ENCODE measurements around the gene ATXN3.

ATXN3 gene

GRCh38 chr14:92106143-92106926 lies at the start of gene ATXN3:
Gene ATXN3 (minus strand): TSS chr14:92106582. CDS start chr14:92106552, 30 bp downstream.
- peak; percentile 33 for DNase-seq

- DNase-seq = no peak
Measured at GRCh38 chr14:92154283-92154942, 48.0 kb upstream of the ATXN3 start.

DNA sequence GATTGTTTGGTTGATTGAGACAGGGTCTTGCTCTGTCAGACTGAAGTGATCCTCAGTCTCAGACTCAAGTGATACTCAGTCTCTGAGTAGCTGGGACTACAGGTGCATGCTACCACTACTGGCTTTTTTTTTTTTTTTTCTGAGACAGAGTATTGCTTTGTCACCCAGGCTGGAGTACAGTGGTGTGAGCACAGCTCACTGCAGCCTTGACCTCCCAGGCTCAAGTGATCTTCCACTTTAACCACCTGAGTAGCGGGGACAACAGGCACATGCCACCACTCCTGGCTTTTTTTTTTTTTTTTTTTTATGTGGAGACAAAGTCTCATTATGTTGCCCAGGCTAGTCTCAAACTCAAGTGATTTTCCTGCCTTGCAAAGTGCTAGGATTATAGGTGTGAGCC lies 47.2 kb upstream of the ATXN3 start:
- no peak for DNase-seq

GRCh38 chr14:92144708-92145107 lies 38.3 kb upstream of the ATXN3 start:
- DNase-seq = no peak

DNA sequence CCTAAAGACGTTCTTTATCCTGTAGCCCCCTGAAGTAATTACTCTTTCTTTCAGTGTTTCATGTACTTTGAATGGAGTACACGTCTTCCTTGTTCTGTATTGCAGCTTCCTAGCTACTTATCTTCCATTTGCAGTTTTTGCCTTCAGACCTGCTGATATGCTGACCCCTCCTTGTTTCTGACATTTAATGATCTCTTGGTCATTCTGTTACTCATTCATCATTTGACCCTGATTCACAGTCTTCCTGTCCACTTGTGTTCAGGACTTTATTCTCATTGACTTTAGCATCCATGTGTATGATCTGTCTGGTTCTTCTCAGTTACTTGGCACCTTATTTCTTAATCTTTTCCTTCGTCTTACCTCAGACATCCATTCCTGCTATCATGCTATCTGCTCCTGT lies 37.6 kb upstream of the ATXN3 start:
- no peak for DNase-seq

- DNase-seq = no peak
Measured at GRCh38 chr14:92143309-92143708, 36.9 kb upstream of the ATXN3 start.

DNA sequence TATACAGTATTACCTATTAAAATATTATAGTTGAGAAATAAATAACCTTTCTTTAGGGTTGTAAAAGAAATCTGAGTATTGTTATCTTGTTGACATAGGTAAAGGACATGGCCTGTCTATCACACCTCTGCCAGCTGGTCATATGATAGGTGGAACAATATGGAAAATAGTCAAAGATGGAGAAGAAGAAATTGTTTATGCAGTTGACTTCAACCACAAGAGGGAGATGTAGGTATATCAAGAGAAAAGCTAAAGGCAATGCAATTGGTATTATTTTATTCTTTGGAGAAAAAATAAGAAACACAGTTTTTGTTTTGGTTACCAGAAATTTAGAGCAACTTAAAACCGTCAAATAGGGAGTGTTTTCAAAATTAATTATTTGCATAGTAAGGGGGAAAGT lies 28.9 kb upstream of the ATXN3 start:
- DNase-seq = no peak

- DNase-seq = no peak
Measured at GRCh38 chr14:92134456-92134855, 28.1 kb upstream of the ATXN3 start.

- no peak for DNase-seq
Measured at GRCh38 chr14:92122761-92123160, 16.4 kb upstream of the ATXN3 start.

- DNase-seq = no peak
Measured at GRCh38 chr14:92122351-92122677, 15.9 kb upstream of the ATXN3 start.

GRCh38 chr14:92121670-92122350 lies 15.4 kb upstream of the ATXN3 start, which contains the start of the genes CPSF2 and NDUFB1:
Gene CPSF2 (plus strand): TSS chr14:92121969. CDS start chr14:92130985, 9,016 bp downstream.
Gene NDUFB1 (minus strand): TSS chr14:92121706. CDS start chr14:92117637, 4,069 bp downstream.
- peak; percentile 12 for DNase-seq

- no peak for DNase-seq
Measured at GRCh38 chr14:92121207-92121669, 14.9 kb upstream of the ATXN3 start.

- no peak for DNase-seq
Measured at GRCh38 chr14:92109490-92109889, 3.1 kb upstream of the ATXN3 start.

DNA sequence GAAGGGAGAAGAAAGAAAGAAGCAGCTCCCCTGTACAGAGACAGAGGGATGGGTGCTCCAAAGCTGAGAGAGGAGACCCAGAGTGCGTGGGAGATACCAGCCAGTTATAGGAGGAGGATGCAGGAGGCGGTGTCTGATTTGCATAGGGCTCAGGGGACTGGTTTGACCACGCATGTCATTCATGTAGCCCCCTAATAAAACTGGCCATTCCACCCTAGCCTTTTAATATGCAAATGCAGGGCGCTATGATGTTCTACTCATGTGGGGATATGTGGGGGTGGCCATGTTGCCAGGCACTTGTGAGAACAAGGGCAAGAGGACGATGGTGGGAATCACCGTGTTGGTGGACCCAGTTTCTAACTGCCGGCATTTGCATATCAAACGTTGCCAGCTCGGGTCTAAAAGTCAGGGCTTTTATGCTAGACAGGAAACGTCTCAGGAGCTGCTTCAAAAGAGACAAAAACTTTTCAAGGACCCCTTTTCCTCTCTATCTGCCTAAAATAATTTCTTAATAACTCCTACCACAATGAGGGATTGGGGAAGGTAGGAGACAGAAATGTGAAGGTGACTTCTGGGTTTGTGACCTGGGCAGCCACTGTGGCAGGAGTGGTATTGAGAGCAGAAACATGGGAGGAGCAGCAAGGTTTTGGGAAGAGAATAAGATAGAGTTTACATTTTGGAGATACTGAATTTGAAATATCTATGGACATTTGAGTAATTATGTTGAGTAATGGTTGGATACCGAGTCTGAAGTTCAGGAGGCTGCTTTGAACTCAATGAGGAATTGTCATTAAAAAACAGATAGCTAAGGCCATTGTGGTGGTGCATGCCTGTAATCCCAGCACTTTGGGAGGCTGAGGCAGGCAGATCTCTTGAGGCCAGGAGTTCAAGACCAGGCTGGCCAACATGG lies 2.2 kb upstream of the ATXN3 start:
- DNase-seq = no peak

DNA sequence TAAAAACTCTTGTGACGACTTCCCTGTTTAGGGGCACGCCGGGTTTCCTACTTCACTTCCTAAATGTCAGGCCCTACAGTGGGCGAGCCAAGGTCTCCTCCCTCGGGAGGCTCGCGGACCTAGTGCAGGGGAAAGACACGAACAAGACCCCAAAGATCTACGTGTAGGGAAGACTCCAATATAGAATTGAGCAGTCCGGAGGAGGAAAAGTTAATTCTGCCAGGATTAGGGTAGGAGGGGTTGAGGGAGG lies 564 bp downstream of the ATXN3 start:
- DNase-seq = no peak

GRCh38 chr14:92105073-92105892 lies 1.1 kb downstream of the ATXN3 start:
- DNase-seq = no peak

DNA sequence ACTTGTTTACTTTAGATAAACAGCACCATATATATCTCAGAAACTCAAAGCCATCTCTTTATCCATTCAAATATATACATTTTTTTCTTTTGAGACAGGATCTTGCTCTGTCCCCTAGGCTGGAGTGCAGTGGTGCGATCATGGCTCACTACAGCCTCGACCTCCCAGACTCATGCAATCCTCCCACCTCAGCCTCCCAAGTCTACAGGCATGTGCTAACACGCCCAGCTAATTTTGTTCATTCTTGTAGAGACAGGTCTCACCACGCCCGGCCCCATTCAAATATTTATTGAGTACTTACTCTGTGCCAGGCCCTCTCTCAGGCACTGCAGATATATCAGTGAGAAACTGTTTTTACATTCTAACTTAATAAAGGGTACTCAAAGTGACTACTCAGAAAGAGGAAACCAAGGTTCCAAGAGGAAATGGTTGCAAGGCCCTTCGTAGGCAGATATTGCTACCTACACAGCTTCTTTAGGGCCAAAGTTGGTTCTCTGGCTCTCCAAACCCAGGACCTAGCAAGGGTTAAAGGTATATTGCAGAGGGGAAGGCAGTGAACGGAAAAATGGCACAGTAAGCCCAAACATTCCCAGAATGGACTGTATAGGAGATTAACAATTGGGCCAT lies 2.9 kb downstream of the ATXN3 start:
- DNase-seq = no peak

DNA sequence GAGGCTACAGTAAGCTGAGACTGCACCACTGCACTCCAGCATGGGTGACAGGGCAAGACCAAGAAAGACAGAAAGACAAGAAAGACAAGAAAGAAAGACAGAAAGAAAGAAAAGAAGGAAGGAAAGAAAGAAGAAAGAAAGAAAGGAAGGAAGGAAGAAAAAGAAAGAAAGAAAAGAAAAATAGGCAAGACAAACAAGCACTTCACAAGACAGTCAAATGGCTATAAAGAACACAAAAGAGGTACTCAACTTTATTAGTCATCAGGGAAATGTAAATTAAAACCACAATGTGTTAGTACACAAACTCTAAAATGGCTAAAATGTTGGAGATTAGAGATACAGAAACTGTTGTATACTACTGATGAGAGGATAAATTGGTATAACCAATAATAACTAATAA lies 6.6 kb downstream of the ATXN3 start:
- no peak for DNase-seq

DNA sequence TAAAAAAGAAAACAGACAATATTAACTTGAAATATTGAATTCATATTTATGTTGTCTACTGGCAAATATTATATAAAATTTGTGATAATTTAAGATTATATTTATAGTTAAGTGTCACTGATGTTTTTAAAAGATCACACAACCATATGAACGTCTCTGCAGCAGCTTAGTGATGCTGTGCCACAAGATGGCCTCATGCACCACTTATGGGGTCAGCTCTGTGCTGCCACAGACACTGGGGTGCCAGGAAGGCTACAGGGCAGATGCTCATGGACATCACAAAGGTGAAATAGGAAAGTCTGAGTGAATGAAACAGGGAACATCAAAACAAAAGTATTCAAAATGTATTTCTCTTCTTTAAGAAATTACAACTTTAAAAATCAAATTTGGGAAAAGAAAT lies 13.1 kb downstream of the ATXN3 start:
- no peak for DNase-seq

- no peak for DNase-seq
Measured at GRCh38 chr14:92088494-92088893, 17.9 kb downstream of the ATXN3 start.

DNA sequence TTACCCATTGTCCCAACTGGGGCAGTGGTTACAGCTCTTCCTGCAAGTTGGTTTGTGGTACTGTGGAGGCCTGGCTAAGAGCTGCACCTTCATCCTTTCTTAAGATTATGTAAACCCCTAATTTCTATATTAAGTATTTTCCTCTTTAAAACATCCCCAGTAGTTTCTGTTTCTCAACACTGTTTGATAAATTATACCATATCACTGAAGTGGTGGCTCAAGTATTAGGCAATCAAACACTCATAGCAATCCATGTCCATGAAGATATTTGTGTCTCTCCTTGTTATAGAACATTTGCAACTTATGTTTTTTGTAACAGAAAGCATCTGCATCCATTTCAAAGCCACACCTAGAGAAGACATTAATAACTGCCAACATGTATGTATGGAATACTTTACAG lies 31.8 kb downstream of the ATXN3 start:
- no peak for DNase-seq

All from GOT3 (cell line).